Mesodermal cell (in vitro differentiated cells): Measurements from ENCODE around the gene HAUS3. TPM values are rescaled to one million over a fixed set of nuclear protein-coding genes. Genes with fewer than 3 reads are reported as not detected.

Experiments
- H3K27ac ChIP-seq: 2 replicates; pipeline ENCODE4 v1.7.0; 2013; ENCODE audit warnings: mild to moderate bottlenecking, low read depth, low read length, moderate library complexity; ENCODE audit not compliant: severe bottlenecking
- H3K36me3 ChIP-seq: 2 replicates; pipeline ENCODE4 v1.7.1; 2013; ENCODE audit warnings: mild to moderate bottlenecking, low read length, moderate library complexity; ENCODE audit not compliant: control insufficient read depth, insufficient read depth
- H3K4me1 ChIP-seq: one replicate; pipeline ENCODE4 v1.7.1; 2013; ENCODE audit warnings: mild to moderate bottlenecking, low read length; ENCODE audit not compliant: insufficient read depth, control insufficient read depth, poor library complexity, severe bottlenecking
- H3K4me3 ChIP-seq: 2 replicates; pipeline ENCODE4 v1.7.0; 2013; ENCODE audit warnings: low read length, control low read depth, mild to moderate bottlenecking; ENCODE audit not compliant: insufficient read depth, poor library complexity, severe bottlenecking; ENCODE audit errors: extremely low read depth
- H3K9me3 ChIP-seq: 2 replicates; pipeline ENCODE4 v1.7.1; 2013; ENCODE audit warnings: mild to moderate bottlenecking, low read length, moderate library complexity; ENCODE audit not compliant: control insufficient read depth
- WGBS, 2 experiments: methylation state at CpG; one replicate each; pipeline ENCODE4 v1.1.5; 2013; ENCODE audit warnings: missing lambda C conversion rate in 2 of 2; ENCODE audit not compliant: insufficient coverage in 2 of 2; 5-methylcytosine and 5-hydroxymethylcytosine counted together
- polyA plus RNA-seq, 2 experiments: library from polyadenylated mRNA; stranded (reverse); fragments of 50-300 nt; gene quantifications; one replicate each; pipeline ENCODE4 v1.2.3, GENCODE V29; 2013

HAUS3 gene
- polyA plus RNA-seq (2013, experiment 1 of 2): 12.6 TPM
- polyA plus RNA-seq (2013, experiment 2 of 2): 16.1 TPM

- Histone ChIP-seq H3K4me1 (peaks cover 14% of the 10 kb centered on the region), H3K36me3 (peaks cover 16% of the 10 kb centered on the region), H3K4me3 (peak within 1 kb of the TSS; percentile 80), H3K9me3 (no peaks in the 10 kb centered on the region), H3K27ac (no peak within 1 kb of the TSS)
- 0% methylated on average over 61 to 70 of the region's 88 CpGs for WGBS, 2 experiments
These were observed at the start of gene HAUS3, which contains the start of gene POLN for GRCh38 chr4:2241410-2242353. HAUS3 (minus strand) TSS chr4:2242121; CDS start chr4:2240946, 1,175 bp downstream. POLN (minus strand) TSS chr4:2242121; CDS start chr4:2229231, 12,890 bp downstream.

GRCh38 chr4:2290974-2291704 is 49.2 kb upstream of the HAUS3 start:
- 85% methylated on average over 21 to 22 of the region's 24 CpGs for WGBS, 2 experiments
- Histone ChIP-seq H3K9me3 (no peaks in the 10 kb centered on the region), H3K27ac (no peak overlapping the region), H3K4me3 (no peak overlapping the region), H3K36me3 (no peaks in the 10 kb centered on the region), H3K4me1 (peaks cover 3% of the 10 kb centered on the region)

GRCh38 chr4:2290488-2290887 is 48.6 kb upstream of the HAUS3 start:
- 94 to 96% methylated on average over 7 of the region's 9 CpGs for WGBS, 2 experiments
- Histone ChIP-seq H3K27ac (no peak overlapping the region), H3K9me3 (no peaks in the 10 kb centered on the region), H3K36me3 (no peaks in the 10 kb centered on the region), H3K4me3 (no peak overlapping the region), H3K4me1 (peaks cover 9% of the 10 kb centered on the region)

GRCh38 chr4:2289955-2290333 is 48.0 kb upstream of the HAUS3 start:
- no peak overlapping the region for H3K4me3 ChIP-seq

GRCh38 chr4:2289311-2289954 is 47.5 kb upstream of the HAUS3 start:
- no peak overlapping the region for H3K4me3 ChIP-seq
- no peak overlapping the region for H3K27ac ChIP-seq
- H3K9me3 ChIP-seq: no peaks in the 10 kb centered on the region
- H3K36me3 ChIP-seq: no peaks in the 10 kb centered on the region
- H3K4me1 ChIP-seq: peaks cover 19% of the 10 kb centered on the region
- WGBS, 2 experiments: 93 to 94% methylated on average over 7 to 13 of the region's 14 CpGs

More at GRCh38 chr4:2289955-2290333, 48.0 kb upstream of the HAUS3 start:
- H3K36me3 ChIP-seq: no peaks in the 10 kb centered on the region
- H3K4me1 ChIP-seq: peaks cover 15% of the 10 kb centered on the region
- H3K27ac ChIP-seq: no peak overlapping the region
- no peaks in the 10 kb centered on the region for H3K9me3 ChIP-seq
- WGBS, 2 experiments: 84 to 96% methylated on average over 10 to 11 of the region's 11 CpGs

GRCh38 chr4:2288051-2288541 is 46.2 kb upstream of the HAUS3 start:
- Histone ChIP-seq H3K9me3 (no peaks in the 10 kb centered on the region), H3K36me3 (no peaks in the 10 kb centered on the region), H3K27ac (no peak overlapping the region), H3K4me3 (no peak overlapping the region), H3K4me1 (peaks cover 19% of the 10 kb centered on the region)
- WGBS, 2 experiments: 96% methylated on average over 8 to 10 of the region's 10 CpGs

GRCh38 chr4:2287594-2287915 is 45.6 kb upstream of the HAUS3 start:
- no peaks in the 10 kb centered on the region for H3K9me3 ChIP-seq
- 74 to 94% methylated on average over 3 of the region's 9 CpGs for WGBS, 2 experiments
- peaks cover 19% of the 10 kb centered on the region for H3K4me1 ChIP-seq
- no peak overlapping the region for H3K4me3 ChIP-seq
- H3K36me3 ChIP-seq: no peaks in the 10 kb centered on the region
- H3K27ac ChIP-seq: no peak overlapping the region

GRCh38 chr4:2286904-2287593 is 45.1 kb upstream of the HAUS3 start:
- no peaks in the 10 kb centered on the region for H3K36me3 ChIP-seq
- peaks cover 19% of the 10 kb centered on the region for H3K4me1 ChIP-seq
- no peak overlapping the region for H3K27ac ChIP-seq
- H3K4me3 ChIP-seq: no peak overlapping the region
- H3K9me3 ChIP-seq: no peaks in the 10 kb centered on the region
- 82 to 84% methylated on average over 16 to 19 of the region's 19 CpGs for WGBS, 2 experiments

GRCh38 chr4:2285613-2286381 is 43.9 kb upstream of the HAUS3 start:
- Histone ChIP-seq H3K4me3 (no peak overlapping the region), H3K9me3 (no peaks in the 10 kb centered on the region), H3K4me1 (peaks cover 19% of the 10 kb centered on the region), H3K27ac (peak overlapping the region; percentile 62), H3K36me3 (no peaks in the 10 kb centered on the region)
- WGBS, 2 experiments: 89 to 91% methylated on average over 20 to 25 of the region's 27 CpGs
